ENCODE results near the gene CADM3. TPM values are rescaled to one million over a fixed set of nuclear protein-coding genes. Genes with fewer than 3 reads are reported as not detected.

CADM3 gene
- total RNA-seq, 1 donor from 2014 or later, result not detected

GRCh38 chr1:159185121-159185520 lies 13.7 kb downstream of the CADM3 start:
- DNase-seq, result no peak
- Mint-ChIP-seq H3K27ac (no peak overlapping the region), H3K9me3 (no peaks in the 10 kb centered on the region), H3K36me3 (ENCODE audit: low read depth) (no peaks in the 10 kb centered on the region), H3K4me1 (peaks cover 3% of the 10 kb centered on the region), H3K27me3 (peaks cover 51% of the 10 kb centered on the region), H3K4me3 (no peak overlapping the region)
- intact Hi-C loops (cut with micrococcal nuclease), result no loop called here

- Mint-ChIP-seq H3K4me3 (no peak overlapping the region), H3K27me3 (peaks cover 51% of the 10 kb centered on the region), H3K4me1 (peaks cover 3% of the 10 kb centered on the region), H3K9me3 (no peaks in the 10 kb centered on the region), H3K27ac (no peak overlapping the region), H3K36me3 (ENCODE audit: low read depth) (no peaks in the 10 kb centered on the region)
- intact Hi-C loops (cut with micrococcal nuclease), result no loop called here
- DNase-seq, result no peak
These were observed 15.6 kb downstream of the CADM3 start for GRCh38 chr1:159187033-159187432.

GRCh38 chr1:159187647-159188374 lies 16.4 kb downstream of the CADM3 start:
- Mint-ChIP-seq H3K27me3 (peaks cover 50% of the 10 kb centered on the region), H3K4me3 (no peak overlapping the region), H3K4me1 (peaks cover 3% of the 10 kb centered on the region), H3K27ac (no peak overlapping the region), H3K36me3 (ENCODE audit: low read depth) (no peaks in the 10 kb centered on the region), H3K9me3 (no peaks in the 10 kb centered on the region)
- DNase-seq, result no peak
- intact Hi-C loops (cut with micrococcal nuclease), result no loop called here

GRCh38 chr1:159188375-159188788 lies 17.0 kb downstream of the CADM3 start:
- Mint-ChIP-seq H3K4me1 (peaks cover 3% of the 10 kb centered on the region), H3K27ac (no peak overlapping the region), H3K4me3 (no peak overlapping the region), H3K36me3 (ENCODE audit: low read depth) (no peaks in the 10 kb centered on the region), H3K27me3 (peaks cover 49% of the 10 kb centered on the region), H3K9me3 (no peaks in the 10 kb centered on the region)
- intact Hi-C loops (cut with micrococcal nuclease), result no loop called here
- DNase-seq, result peak; percentile 57

GRCh38 chr1:159190441-159190840 lies 19.0 kb downstream of the CADM3 start:
- Mint-ChIP-seq H3K9me3 (no peaks in the 10 kb centered on the region), H3K27ac (no peak overlapping the region), H3K27me3 (peaks cover 46% of the 10 kb centered on the region), H3K4me3 (no peak overlapping the region), H3K36me3 (ENCODE audit: low read depth) (no peaks in the 10 kb centered on the region), H3K4me1 (peaks cover 3% of the 10 kb centered on the region)
- no peak for DNase-seq
- intact Hi-C loops (cut with micrococcal nuclease), result no loop called here

GRCh38 chr1:159196543-159196942 lies 25.1 kb downstream of the CADM3 start:
- no peak overlapping the region for H3K27ac Mint-ChIP-seq
- H3K9me3 Mint-ChIP-seq, result no peaks in the 10 kb centered on the region
- no peaks in the 10 kb centered on the region for H3K4me1 Mint-ChIP-seq
- intact Hi-C loops (cut with micrococcal nuclease), result no loop called here
- no peaks in the 10 kb centered on the region for H3K36me3 Mint-ChIP-seq (ENCODE audit: low read depth)
- H3K4me3 Mint-ChIP-seq, result no peak overlapping the region
- DNase-seq, result no peak
- H3K27me3 Mint-ChIP-seq, result peaks cover 15% of the 10 kb centered on the region

- Mint-ChIP-seq H3K4me1 (no peaks in the 10 kb centered on the region), H3K9me3 (no peaks in the 10 kb centered on the region), H3K4me3 (no peak overlapping the region), H3K36me3 (ENCODE audit: low read depth) (no peaks in the 10 kb centered on the region), H3K27ac (no peak overlapping the region), H3K27me3 (peaks cover 19% of the 10 kb centered on the region)
- intact Hi-C loops (cut with micrococcal nuclease), result no loop called here
- DNase-seq, result peak; percentile 82
These were observed 26.4 kb downstream of the CADM3 start for GRCh38 chr1:159197561-159198557.

- Mint-ChIP-seq H3K9me3 (no peaks in the 10 kb centered on the region), H3K36me3 (ENCODE audit: low read depth) (no peaks in the 10 kb centered on the region), H3K27me3 (peaks cover 25% of the 10 kb centered on the region), H3K4me1 (no peaks in the 10 kb centered on the region), H3K4me3 (no peak overlapping the region), H3K27ac (no peak overlapping the region)
- DNase-seq, result no peak
- intact Hi-C loops (cut with micrococcal nuclease), result no loop called here
These were observed 28.5 kb downstream of the CADM3 start for GRCh38 chr1:159199901-159200300.

- no peak for DNase-seq
- H3K4me3 Mint-ChIP-seq, result no peak overlapping the region
- no peaks in the 10 kb centered on the region for H3K36me3 Mint-ChIP-seq (ENCODE audit: low read depth)
- H3K9me3 Mint-ChIP-seq, result no peaks in the 10 kb centered on the region
- intact Hi-C loops (cut with micrococcal nuclease), result no loop called here
- H3K27ac Mint-ChIP-seq, result no peak overlapping the region
- H3K4me1 Mint-ChIP-seq, result no peaks in the 10 kb centered on the region
- peaks cover 27% of the 10 kb centered on the region for H3K27me3 Mint-ChIP-seq
These were observed 29.4 kb downstream of the CADM3 start for GRCh38 chr1:159200769-159201168.

- H3K4me1 Mint-ChIP-seq, result no peaks in the 10 kb centered on the region
- intact Hi-C loops (cut with micrococcal nuclease), result no loop called here
- no peak for DNase-seq
- H3K4me3 Mint-ChIP-seq, result no peak overlapping the region
- H3K9me3 Mint-ChIP-seq, result no peaks in the 10 kb centered on the region
- no peak overlapping the region for H3K27ac Mint-ChIP-seq
- H3K36me3 Mint-ChIP-seq (ENCODE audit: low read depth), result no peaks in the 10 kb centered on the region
- H3K27me3 Mint-ChIP-seq, result peaks cover 30% of the 10 kb centered on the region
These were observed 30.2 kb downstream of the CADM3 start for GRCh38 chr1:159201642-159202041.

GRCh38 chr1:159203610-159204009 lies 32.2 kb downstream of the CADM3 start:
- no peak for DNase-seq
- Mint-ChIP-seq H3K36me3 (ENCODE audit: low read depth) (no peaks in the 10 kb centered on the region), H3K4me3 (no peak overlapping the region), H3K9me3 (no peaks in the 10 kb centered on the region), H3K4me1 (no peaks in the 10 kb centered on the region), H3K27ac (no peak overlapping the region), H3K27me3 (peaks cover 36% of the 10 kb centered on the region)
- intact Hi-C loops (cut with micrococcal nuclease), result no loop called here

GRCh38 chr1:159204161-159205141 lies 33.0 kb downstream of the CADM3 start, which contains the start of gene ACKR1:
ACKR1 (plus strand) TSS chr1:159204875; CDS start chr1:159204960, 85 bp downstream.
- intact Hi-C loops (cut with micrococcal nuclease), result no loop called here
- no peak for DNase-seq
- Mint-ChIP-seq H3K9me3 (no peaks in the 10 kb centered on the region), H3K27ac (no peak within 1 kb of the TSS), H3K36me3 (ENCODE audit: low read depth) (no peaks in the 10 kb centered on the region), H3K4me1 (no peaks in the 10 kb centered on the region), H3K27me3 (peaks cover 43% of the 10 kb centered on the region), H3K4me3 (no peak within 1 kb of the TSS)

- Mint-ChIP-seq H3K36me3 (ENCODE audit: low read depth) (no peaks in the 10 kb centered on the region), H3K27ac (no peak overlapping the region), H3K4me1 (no peaks in the 10 kb centered on the region), H3K9me3 (no peaks in the 10 kb centered on the region), H3K27me3 (peaks cover 44% of the 10 kb centered on the region), H3K4me3 (no peak overlapping the region)
- intact Hi-C loops (cut with micrococcal nuclease), result no loop called here
- no peak for DNase-seq
These were observed 33.8 kb downstream of the CADM3 start for GRCh38 chr1:159205225-159205624.

Data from activated CD4-positive, alpha-beta T cell treated with anti-CD3 and anti-CD28 coated beads, Interleukin-2, amount 10 ng/mL, durations not matched to agents 24 days and 14 days (primary cell).